Hypothalamus (tissue), 51 donors: ENCODE data around the gene GLOD5.
A peak's percentile ranks its signal among the peaks of the same experiment; 100 is the strongest.

Experiments
- DNase-seq, 51 donors: peaks; one replicate each; lab custom pipeline; 2025; lab: John Stamatoyannopoulos, UW

GLOD5 gene

GRCh38 chrX:48753708-48754228 lies 7.8 kb upstream of the GLOD5 start:
- DNase-seq = no peak

- no peak for DNase-seq
Measured at GRCh38 chrX:48754238-48754637, 7.3 kb upstream of the GLOD5 start.

GRCh38 chrX:48769230-48769629 lies 7.7 kb downstream of the GLOD5 start:
- no peak for DNase-seq

- DNase-seq = no peak
Measured at GRCh38 chrX:48770296-48770695, 8.7 kb downstream of the GLOD5 start.

- no peak for DNase-seq
Measured at GRCh38 chrX:48772602-48773001, 11.1 kb downstream of the GLOD5 start.

GRCh38 chrX:48776818-48777439 lies 15.4 kb downstream of the GLOD5 start:
- no peak for DNase-seq

GRCh38 chrX:48779399-48779798 lies 17.9 kb downstream of the GLOD5 start:
- no peak for DNase-seq

GRCh38 chrX:48781705-48782104 lies 20.2 kb downstream of the GLOD5 start:
- no peak for DNase-seq

- no peak for DNase-seq
Measured at GRCh38 chrX:48782216-48782615, 20.7 kb downstream of the GLOD5 start.

GRCh38 chrX:48782795-48783194 lies 21.2 kb downstream of the GLOD5 start:
- no peak for DNase-seq

- no peak for DNase-seq
Measured at GRCh38 chrX:48784726-48785125, 23.2 kb downstream of the GLOD5 start.

GRCh38 chrX:48785186-48785539 lies 23.6 kb downstream of the GLOD5 start:
- DNase-seq = no peak

GRCh38 chrX:48785540-48786214 lies 24.1 kb downstream of the GLOD5 start:
- no peak for DNase-seq

- DNase-seq = no peak
Measured at GRCh38 chrX:48786341-48786800, 24.8 kb downstream of the GLOD5 start, which contains the start of gene GATA1. TSS of gene GATA1 (plus strand) at chrX:48786590. CDS start at chrX:48791110, 4,520 bp downstream.

GRCh38 chrX:48786825-48787504 lies 25.4 kb downstream of the GLOD5 start:
- no peak for DNase-seq

GRCh38 chrX:48787505-48788443 lies 26.2 kb downstream of the GLOD5 start:
- no peak for DNase-seq

GRCh38 chrX:48789366-48790220 lies 28.0 kb downstream of the GLOD5 start:
- DNase-seq = no peak

- DNase-seq = no peak
Measured at GRCh38 chrX:48790477-48790876, 28.9 kb downstream of the GLOD5 start.

- DNase-seq = peak in 2 of 51 donors; percentile 0 to 3
Measured at GRCh38 chrX:48791063-48791820, 29.7 kb downstream of the GLOD5 start.
